ENCODE data around the gene PPP1R37.

Gene PPP1R37

GRCh38 chr19:45146251-45146650, 53.3 kb downstream of the PPP1R37 start:
- H2AFZ ChIP-seq (ENCODE audit: low read length) = no peak overlapping the region
- H3K9me3 ChIP-seq (ENCODE audit: low read length) = no peaks in the 10 kb centered on the region
- H3K27ac ChIP-seq (ENCODE audit: low read depth, low read length, poor library complexity, severe bottlenecking) = no peak overlapping the region
- H3K4me3 ChIP-seq (ENCODE audit: low read depth, low read length, poor library complexity, severe bottlenecking) = no peak overlapping the region
- no peaks in the 10 kb centered on the region for H3K27me3 ChIP-seq (ENCODE audit: insufficient read depth, low read length)
- H4K20me1 ChIP-seq (ENCODE audit: insufficient read depth, low read length) = no peaks in the 10 kb centered on the region
- no peaks in the 10 kb centered on the region for H3K79me2 ChIP-seq (ENCODE audit: insufficient read depth, low read length)
- H3K9ac ChIP-seq (ENCODE audit: low read length) = no peak overlapping the region
- H3K4me1 ChIP-seq (ENCODE audit: insufficient read depth, low read length, severe bottlenecking) = no peaks in the 10 kb centered on the region
- H3K4me2 ChIP-seq (ENCODE audit: low read length) = no peak overlapping the region
- no peaks in the 10 kb centered on the region for H3K9me2 ChIP-seq (ENCODE audit: low read depth, low read length)
- H3K36me3 ChIP-seq (ENCODE audit: insufficient read depth, low read length) = peaks cover 36% of the 10 kb centered on the region
- TF ChIP-seq CTCF (IDR thresholded peaks at IDR 0.05; ENCODE audit: low read length) (no peak), EZH2 (IDR thresholded peaks at IDR 0.05; ENCODE audit: borderline replicate concordance, low read length) (no peak)
- no peaks in the 10 kb centered on the region for H3F3A ChIP-seq (ENCODE audit: insufficient read depth, low read length)

- H3K9me3 ChIP-seq (ENCODE audit: low read length) = no peaks in the 10 kb centered on the region
- H3K9ac ChIP-seq (ENCODE audit: low read length) = no peak overlapping the region
- no peaks in the 10 kb centered on the region for H4K20me1 ChIP-seq (ENCODE audit: insufficient read depth, low read length)
- H3F3A ChIP-seq (ENCODE audit: insufficient read depth, low read length) = no peaks in the 10 kb centered on the region
- H3K36me3 ChIP-seq (ENCODE audit: insufficient read depth, low read length) = peaks cover 31% of the 10 kb centered on the region
- TF ChIP-seq EZH2 (IDR thresholded peaks at IDR 0.05; ENCODE audit: borderline replicate concordance, low read length) (no peak), CTCF (IDR thresholded peaks at IDR 0.05; ENCODE audit: low read length) (no peak)
- no peaks in the 10 kb centered on the region for H3K79me2 ChIP-seq (ENCODE audit: insufficient read depth, low read length)
- no peaks in the 10 kb centered on the region for H3K9me2 ChIP-seq (ENCODE audit: low read depth, low read length)
- H3K27ac ChIP-seq (ENCODE audit: low read depth, low read length, poor library complexity, severe bottlenecking) = no peak overlapping the region
- H3K27me3 ChIP-seq (ENCODE audit: insufficient read depth, low read length) = no peaks in the 10 kb centered on the region
- H2AFZ ChIP-seq (ENCODE audit: low read length) = no peak overlapping the region
- no peak overlapping the region for H3K4me3 ChIP-seq (ENCODE audit: low read depth, low read length, poor library complexity, severe bottlenecking)
- no peaks in the 10 kb centered on the region for H3K4me1 ChIP-seq (ENCODE audit: insufficient read depth, low read length, severe bottlenecking)
- H3K4me2 ChIP-seq (ENCODE audit: low read length) = no peak overlapping the region
Measured at GRCh38 chr19:45146741-45147205, 53.8 kb downstream of the PPP1R37 start.

- H3K9me2 ChIP-seq (ENCODE audit: low read depth, low read length) = no peaks in the 10 kb centered on the region
- no peak overlapping the region for H2AFZ ChIP-seq (ENCODE audit: low read length)
- peaks cover 19% of the 10 kb centered on the region for H3K36me3 ChIP-seq (ENCODE audit: insufficient read depth, low read length)
- no peak overlapping the region for H3K9ac ChIP-seq (ENCODE audit: low read length)
- H3K4me2 ChIP-seq (ENCODE audit: low read length) = no peak overlapping the region
- no peaks in the 10 kb centered on the region for H3K9me3 ChIP-seq (ENCODE audit: low read length)
- H3K4me1 ChIP-seq (ENCODE audit: insufficient read depth, low read length, severe bottlenecking) = no peaks in the 10 kb centered on the region
- no peak overlapping the region for H3K27ac ChIP-seq (ENCODE audit: low read depth, low read length, poor library complexity, severe bottlenecking)
- TF ChIP-seq EZH2 (IDR thresholded peaks at IDR 0.05; ENCODE audit: borderline replicate concordance, low read length) (no peak), CTCF (IDR thresholded peaks at IDR 0.05; ENCODE audit: low read length) (peak; percentile 13; the same call in 1 of the 2 replicates)
- H3K4me3 ChIP-seq (ENCODE audit: low read depth, low read length, poor library complexity, severe bottlenecking) = no peak overlapping the region
- H3F3A ChIP-seq (ENCODE audit: insufficient read depth, low read length) = no peaks in the 10 kb centered on the region
- no peaks in the 10 kb centered on the region for H4K20me1 ChIP-seq (ENCODE audit: insufficient read depth, low read length)
- no peaks in the 10 kb centered on the region for H3K27me3 ChIP-seq (ENCODE audit: insufficient read depth, low read length)
- H3K79me2 ChIP-seq (ENCODE audit: insufficient read depth, low read length) = no peaks in the 10 kb centered on the region
Measured at GRCh38 chr19:45147835-45148676, 55.1 kb downstream of the PPP1R37 start.

All from OCI-LY1 (cell line).